SIG-M5 (cell line): ENCODE measurements around the gene PDCD6IP.
"Not testable (repeated sequence)": the region's sequence is repeated elsewhere in the genome, so short reads cannot be mapped to it uniquely, and the experiment has no call there.

Experiments used
- DNase-seq: peaks from one replicate; lab custom pipeline; 2025; lab: John Stamatoyannopoulos, UW

PDCD6IP gene

GRCh38 chr3:33795856-33796536, 2.4 kb upstream of the PDCD6IP start:
- DNase-seq: no peak

- no peak for DNase-seq
Measured at GRCh38 chr3:33798113-33798417, 365 bp upstream of the PDCD6IP start.

GRCh38 chr3:33799202-33799551, 747 bp downstream of the PDCD6IP start:
- DNase-seq: no peak

DNA sequence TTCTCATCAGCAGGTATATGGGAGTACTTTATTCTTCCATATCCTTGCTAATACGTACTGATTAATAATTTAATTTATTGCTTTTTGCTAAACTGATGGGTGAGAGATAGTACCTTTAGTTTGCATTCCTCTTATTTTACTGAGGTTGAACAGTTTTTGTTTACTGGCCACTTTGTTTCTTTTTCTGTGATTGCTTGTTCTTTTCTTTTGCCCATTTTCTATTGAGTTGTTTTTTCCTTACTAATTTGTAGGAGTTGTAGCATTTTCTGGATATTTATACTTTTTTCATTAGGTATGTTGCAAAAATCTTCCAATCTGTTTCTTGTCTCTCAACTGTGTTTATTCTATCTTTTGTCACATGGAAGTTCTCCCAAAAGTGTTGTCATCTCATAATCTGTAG, 4.8 kb downstream of the PDCD6IP start:
- no peak for DNase-seq

DNA sequence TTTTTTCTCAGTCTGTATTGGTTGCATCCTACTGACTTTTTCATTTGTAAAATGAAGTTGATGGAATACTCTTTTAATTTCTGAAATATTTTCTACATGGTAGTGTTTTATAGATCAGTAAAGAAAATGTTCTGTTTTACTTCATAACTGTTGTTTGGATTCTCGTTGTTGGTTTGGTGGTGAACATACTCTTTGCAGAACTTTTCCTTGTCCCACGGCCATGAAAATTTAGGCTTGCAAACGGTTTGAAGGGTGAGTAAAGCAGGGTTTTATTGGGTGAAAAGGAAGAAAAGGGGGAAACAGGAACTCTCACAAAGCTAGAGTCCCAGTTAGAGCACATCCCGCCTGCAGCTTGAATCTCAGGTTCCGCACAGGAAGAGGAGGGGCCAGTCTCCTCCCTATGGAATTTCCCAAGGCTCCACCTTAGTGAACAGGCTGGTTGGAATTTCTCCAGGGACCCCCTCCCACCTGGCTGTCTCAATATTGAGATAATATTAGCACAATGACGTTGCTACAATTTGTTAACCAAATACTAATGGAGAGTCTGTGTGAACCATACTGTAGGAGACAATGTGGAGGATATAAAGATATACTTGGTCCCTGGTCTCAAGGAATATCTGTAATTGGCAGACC, 5.6 kb downstream of the PDCD6IP start:
- DNase-seq: no peak

DNA sequence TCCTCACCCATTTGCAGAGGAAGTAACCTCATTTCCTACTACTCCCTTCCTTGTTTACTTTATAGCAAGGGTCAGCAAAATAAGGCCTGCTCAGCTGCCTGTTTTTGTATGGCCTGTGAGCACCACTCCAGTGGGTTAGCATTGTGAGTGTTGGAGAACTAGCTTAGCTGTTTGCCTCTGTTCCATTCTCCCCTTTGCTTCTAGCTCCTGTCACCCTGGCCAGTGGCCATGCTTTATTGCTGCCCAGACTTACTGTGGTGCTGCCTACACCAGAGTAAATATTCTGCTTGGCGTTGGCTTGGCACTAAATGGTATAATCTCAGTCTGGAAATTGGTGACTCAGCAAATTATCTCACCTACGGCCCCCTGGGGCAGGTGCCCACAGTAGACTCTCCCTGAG, 8.8 kb downstream of the PDCD6IP start:
- no peak for DNase-seq

GRCh38 chr3:33808559-33808958, 10.1 kb downstream of the PDCD6IP start:
- DNase-seq: no peak

DNA sequence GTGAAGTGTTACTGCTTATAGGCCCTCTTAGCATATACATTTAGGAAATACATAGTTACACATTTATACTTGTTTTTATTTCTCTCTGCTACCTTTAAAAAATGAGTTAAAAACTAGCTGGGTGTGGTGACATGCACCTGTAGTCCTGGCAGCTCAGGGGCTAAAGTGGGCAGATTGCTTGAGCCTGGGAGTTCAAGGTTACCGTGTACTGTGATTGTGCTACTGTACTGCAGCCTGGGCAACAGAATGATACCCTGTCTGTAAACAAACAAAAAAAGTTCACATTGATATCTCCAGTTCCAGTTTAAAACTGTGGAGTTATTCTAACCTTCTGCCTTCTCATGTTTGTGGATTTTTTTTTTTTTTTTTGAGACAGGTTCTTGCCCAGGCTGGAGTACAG, 12.1 kb downstream of the PDCD6IP start:
- DNase-seq: no peak

- DNase-seq: no peak
Measured at GRCh38 chr3:33821989-33822388, 23.6 kb downstream of the PDCD6IP start.

GRCh38 chr3:33823821-33824220, 25.4 kb downstream of the PDCD6IP start:
- DNase-seq: no peak

DNA sequence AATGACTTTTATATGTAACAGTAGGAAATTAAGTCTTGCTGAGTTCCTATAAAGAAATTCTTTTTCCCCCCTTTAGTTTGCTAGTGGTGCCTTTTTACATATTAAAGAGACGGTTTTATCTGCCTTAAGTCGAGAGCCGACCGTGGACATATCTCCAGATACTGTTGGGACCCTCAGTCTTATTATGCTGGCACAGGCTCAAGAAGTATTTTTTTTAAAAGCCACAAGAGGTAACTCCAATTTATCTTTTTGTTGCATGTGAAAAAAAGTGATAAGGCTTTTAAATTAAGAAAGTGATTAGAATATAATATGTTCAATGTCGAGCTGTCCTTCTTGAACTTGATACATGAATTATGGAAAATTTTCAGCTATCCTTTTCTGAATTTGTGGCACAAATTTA, 26.7 kb downstream of the PDCD6IP start:
- no peak for DNase-seq

GRCh38 chr3:33826206-33826605, 27.8 kb downstream of the PDCD6IP start:
- DNase-seq: no peak

GRCh38 chr3:33826688-33827087, 28.3 kb downstream of the PDCD6IP start:
- DNase-seq: no peak

- DNase-seq: no peak
Measured at GRCh38 chr3:33829720-33830119, 31.3 kb downstream of the PDCD6IP start.

DNA sequence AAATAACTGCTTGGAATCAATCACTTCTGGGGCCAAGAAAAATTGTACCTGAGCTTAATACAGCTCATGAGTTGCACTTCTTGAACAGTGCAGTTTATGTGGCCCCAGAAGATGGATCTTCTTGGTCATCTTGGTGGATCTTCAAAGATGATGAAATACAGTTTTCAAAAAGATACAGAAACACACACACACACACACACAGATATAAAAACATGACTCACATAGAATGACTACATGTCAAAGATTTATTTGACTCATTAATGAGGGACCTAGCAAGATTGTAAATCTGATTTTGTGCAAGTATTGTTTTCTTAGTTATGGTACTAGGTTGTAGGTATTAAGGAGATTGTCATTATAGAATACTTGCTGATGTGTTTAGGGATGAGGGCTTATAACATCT, 32.6 kb downstream of the PDCD6IP start:
- DNase-seq: no peak

- DNase-seq: no peak
Measured at GRCh38 chr3:33833408-33834095, 35.1 kb downstream of the PDCD6IP start.

- no peak for DNase-seq
Measured at GRCh38 chr3:33834096-33834453, 35.6 kb downstream of the PDCD6IP start.

DNA sequence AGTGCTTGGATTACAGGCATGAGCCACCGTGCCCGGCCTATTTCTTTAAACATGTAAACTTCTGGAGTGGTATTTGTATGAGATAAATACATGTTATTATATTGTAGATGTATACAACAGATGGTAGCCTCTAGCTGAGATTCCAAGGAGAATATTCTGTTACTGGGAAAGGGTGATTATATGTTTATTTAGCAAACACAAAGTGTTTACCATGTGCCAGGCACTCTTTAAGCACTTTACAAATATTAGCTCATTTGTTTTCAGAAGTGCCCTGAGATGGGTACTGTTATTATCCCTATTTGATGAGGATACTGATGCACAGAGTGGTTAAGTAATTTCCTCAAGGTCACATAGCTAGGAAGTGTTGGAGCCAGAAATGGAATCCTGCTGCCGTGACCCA, 38.8 kb downstream of the PDCD6IP start:
- DNase-seq: not testable (repeated sequence)

DNA sequence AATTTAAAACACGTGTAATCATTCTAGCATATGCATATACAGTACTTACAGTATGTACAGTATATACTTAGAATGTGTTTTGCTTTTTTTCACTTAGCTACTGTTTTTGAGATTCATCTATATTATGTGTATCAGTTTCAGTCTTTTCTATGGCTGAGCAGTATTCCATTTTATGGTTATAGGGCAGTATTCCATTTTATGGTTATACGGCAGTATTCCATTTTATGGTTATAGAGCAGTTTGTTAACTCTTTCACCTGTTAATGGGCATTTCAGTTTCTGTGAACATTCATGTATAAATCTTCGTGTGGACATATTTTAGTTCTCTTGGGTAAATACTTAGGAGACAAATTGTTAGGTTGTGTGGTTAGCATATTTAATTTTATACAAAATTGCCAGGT, 40.9 kb downstream of the PDCD6IP start:
- DNase-seq: no peak

- no peak for DNase-seq
Measured at GRCh38 chr3:33840179-33840578, 41.7 kb downstream of the PDCD6IP start.

GRCh38 chr3:33848624-33849347, 50.4 kb downstream of the PDCD6IP start:
- no peak for DNase-seq

GRCh38 chr3:33850599-33850998, 52.2 kb downstream of the PDCD6IP start:
- DNase-seq: not testable (repeated sequence)

DNA sequence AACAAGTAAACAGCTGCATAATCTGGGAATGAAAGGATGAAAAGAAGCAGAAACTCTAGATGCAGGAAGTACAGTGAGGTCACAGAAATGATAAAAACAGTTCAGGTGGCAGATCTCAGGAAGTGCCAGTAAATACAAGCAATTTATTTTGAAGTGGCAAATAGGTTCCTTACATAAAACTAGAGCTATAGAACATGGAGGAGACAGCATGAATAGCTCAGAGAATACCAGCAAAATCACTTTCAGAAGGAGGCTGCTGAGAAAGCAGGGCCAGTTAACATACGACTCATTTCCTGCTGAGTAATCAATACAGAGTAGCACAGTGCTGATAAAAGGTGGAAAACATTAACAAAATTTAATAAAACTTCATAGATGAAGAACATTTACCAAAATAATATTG, 57.0 kb downstream of the PDCD6IP start:
- not testable (repeated sequence) for DNase-seq
